Spleen (tissue), 11 donors: ENCODE data around the gene JCHAIN. TPM values are rescaled to one million over a fixed set of nuclear protein-coding genes. Genes with fewer than 3 reads are reported as not detected.

Source experiments
- DNase-seq: peaks from one replicate; pipeline ENCODE4 v3.0.0-alpha.2; 2020
- H3K27ac ChIP-seq, 8 donors: fragments of 200-600 bp; sonication (generic) in 7 of 8; 1 replicate in 4 of 8; 2 replicates in 4 of 8; pipeline versions ENCODE4 v1.5.0 to v1.8.0; 2016 to 2021; ENCODE audit warnings: inconsistent platforms in 4 of 8, mild to moderate bottlenecking in 4 of 8, moderate library complexity in 1 of 8
- H3K27me3 ChIP-seq, 7 donors: fragments of 200-600 bp; sonication (generic) in 6 of 7; replicated peaks in 1 of 7; 1 replicate in 4 of 7; 2 replicates in 3 of 7; pipeline versions ENCODE4 v1.5.0 to v1.8.0; 2016 to 2021; ENCODE audit warnings: inconsistent platforms in 3 of 7, mild to moderate bottlenecking in 1 of 7
- H3K36me3 ChIP-seq, 6 donors: fragments of 200-600 bp; sonication (generic) in 5 of 6; 1 replicate in 4 of 6; 2 replicates in 2 of 6; pipeline versions ENCODE4 v1.5.0 to v1.8.0; 2016 to 2021; ENCODE audit warnings: inconsistent platforms in 2 of 6
- H3K4me1 ChIP-seq, 6 donors: fragments of 200-600 bp; sonication (generic) in 5 of 6; 1 replicate in 3 of 6; 2 replicates in 3 of 6; pipeline versions ENCODE4 v1.5.0 to v1.8.0; 2016 to 2021; ENCODE audit warnings: inconsistent platforms in 3 of 6
- H3K4me3 ChIP-seq, 8 donors: fragments of 200-600 bp; sonication (generic) in 7 of 8; 1 replicate in 4 of 8; 2 replicates in 4 of 8; pipeline versions ENCODE4 v1.5.0 to v1.8.0; 2016 to 2021; ENCODE audit warnings: inconsistent platforms in 4 of 8, mild to moderate bottlenecking in 4 of 8, moderate library complexity in 2 of 8
- H3K9me3 ChIP-seq, 8 donors: fragments of 200-600 bp; sonication (generic) in 7 of 8; 1 replicate in 4 of 8; 2 replicates in 4 of 8; pipeline versions ENCODE4 v1.5.0 to v1.8.0; 2016 to 2021; ENCODE audit warnings: inconsistent platforms in 4 of 8
- POLR2A ChIP-seq, 3 donors: fragments of 450-650 bp; IDR thresholded peaks; one replicate each; pipeline ENCODE4 v1.5.1; 2017; ENCODE audit warnings: antibody characterized with exemption in 3 of 3, mild to moderate bottlenecking in 1 of 3
- POLR2AphosphoS5 ChIP-seq, 3 donors: sonication (generic); formaldehyde crosslinking; IDR thresholded peaks; one replicate each; pipeline ENCODE4 v1.5.1; 2017; ENCODE audit warnings: antibody characterized with exemption in 3 of 3
- WGBS, 5 donors: extraction: QIAGEN DNeasy Blood & Tissue Kit in 3 of 5; methylation state at CpG; one replicate each; pipeline versions ENCODE4 v1.1.5 to v1.1.7; 2013 to 2018; 5-methylcytosine and 5-hydroxymethylcytosine counted together
- intact Hi-C: fragments of 100-400 bp; cut with DNase I; formaldehyde crosslinking; loops from one replicate; pipeline ENCODE4 v1.15.0; 2023; ENCODE audit warnings: low total_unique reads
- polyA plus RNA-seq, 3 donors: library from polyadenylated mRNA; stranded (reverse); fragments of 200-250 nt; gene quantifications; one replicate each; pipeline ENCODE4 v1.2.1, GENCODE V29; 2013
- total RNA-seq, 7 donors: library from RNA; depleted of rRNA in 3 of 7; stranded (reverse); fragments of >200 nt in 3 of 7; fragmentation: NEBNext Ultra II Directional in 4 of 7; extraction: Animal tissue kit (Norgen Biotek cat#: 25700) in 4 of 7; gene quantifications; one replicate each; pipeline versions ENCODE4 v1.1.0 to v1.2.1, GENCODE V29; 2016 to 2021
- TF ChIP-seq, protein P1 (sequence below), 11 experiments: fragments of 200-600 bp in 7 of 11; fragments of 450-650 bp in 4 of 11; sonication (generic) in 4 of 11; IDR thresholded peaks in 8 of 11; conservative IDR thresholded peaks in 3 of 11; 1 replicate in 7 of 11; 2 replicates in 4 of 11; pipeline versions ENCODE4 v1.4.0 to v1.8.0; 2016 to 2021; ENCODE audit warnings: antibody characterized with exemption in 11 of 11, inconsistent platforms in 4 of 11, mild to moderate bottlenecking in 1 of 11
- donor health status: healthy with polysubstance abuse.
- donor health status: DM: no; HTN: no; CAD: no; lungs with moderate emphysema.
- donor health status: DM: no; HTN: no; CAD: no.
- donor health status: Bipolar disorder and iron deficiency.
- donor health status: healthy.
- donor health status: DM: no; HTN: no; CAD: no.
- donor health status: DM: yes; HTN: yes; CAD: no.

Gene JCHAIN
- total and polyA plus RNA-seq, 10 donors: 64.8 to 1,125 (median 383) TPM

DNA sequence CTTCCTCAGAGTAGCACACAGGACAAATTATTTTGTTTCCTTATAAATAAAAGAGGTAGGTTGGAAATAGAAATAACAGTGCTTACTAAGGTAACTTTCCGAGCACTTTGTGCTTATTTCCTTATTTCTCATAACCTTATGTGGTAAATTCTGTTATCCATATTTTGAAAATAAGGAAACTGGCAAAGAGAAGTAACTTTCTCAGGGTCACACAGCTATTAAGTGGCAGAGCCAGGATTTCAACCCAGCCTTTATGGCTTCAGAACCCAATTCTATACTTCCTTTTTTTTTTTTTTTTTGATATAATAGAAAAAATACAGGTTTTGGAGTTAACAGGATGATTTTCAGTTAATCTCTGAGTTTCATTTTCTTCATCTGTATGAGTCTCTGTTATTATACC lies 25.4 kb upstream of the JCHAIN start:
- no peaks in the 10 kb centered on the region for H3K27me3 ChIP-seq
- peak overlapping the region in 1 of 8 donors; percentile 84 for H3K4me3 ChIP-seq
- DNase-seq: no peak
- peaks cover 26 to 66% (median 49%) of the 10 kb centered on the region in 6 donors for H3K4me1 ChIP-seq
- TF ChIP-seq, protein P1, sequence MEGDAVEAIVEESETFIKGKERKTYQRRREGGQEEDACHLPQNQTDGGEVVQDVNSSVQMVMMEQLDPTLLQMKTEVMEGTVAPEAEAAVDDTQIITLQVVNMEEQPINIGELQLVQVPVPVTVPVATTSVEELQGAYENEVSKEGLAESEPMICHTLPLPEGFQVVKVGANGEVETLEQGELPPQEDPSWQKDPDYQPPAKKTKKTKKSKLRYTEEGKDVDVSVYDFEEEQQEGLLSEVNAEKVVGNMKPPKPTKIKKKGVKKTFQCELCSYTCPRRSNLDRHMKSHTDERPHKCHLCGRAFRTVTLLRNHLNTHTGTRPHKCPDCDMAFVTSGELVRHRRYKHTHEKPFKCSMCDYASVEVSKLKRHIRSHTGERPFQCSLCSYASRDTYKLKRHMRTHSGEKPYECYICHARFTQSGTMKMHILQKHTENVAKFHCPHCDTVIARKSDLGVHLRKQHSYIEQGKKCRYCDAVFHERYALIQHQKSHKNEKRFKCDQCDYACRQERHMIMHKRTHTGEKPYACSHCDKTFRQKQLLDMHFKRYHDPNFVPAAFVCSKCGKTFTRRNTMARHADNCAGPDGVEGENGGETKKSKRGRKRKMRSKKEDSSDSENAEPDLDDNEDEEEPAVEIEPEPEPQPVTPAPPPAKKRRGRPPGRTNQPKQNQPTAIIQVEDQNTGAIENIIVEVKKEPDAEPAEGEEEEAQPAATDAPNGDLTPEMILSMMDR (IDR thresholded peaks at IDR 0.05 in 8 of 11, conservative IDR thresholded peaks at IDR 0.05 in 3 of 11): no peak
- TF ChIP-seq POLR2AphosphoS5 (IDR thresholded peaks at IDR 0.05) (no peak), POLR2A (IDR thresholded peaks at IDR 0.05) (no peak)
- WGBS, 5 donors: 20 to 50% (median 42%) methylated on average over 1 of the region's 1 CpG
- intact Hi-C loops: no loop called here
- H3K27ac ChIP-seq: peak overlapping the region in 5 of 8 donors; percentile 13 to 68 (median 39)
- H3K9me3 ChIP-seq: no peaks in the 10 kb centered on the region
- peaks cover 0 to 32% (median 5%) of the 10 kb centered on the region in 6 donors for H3K36me3 ChIP-seq

DNA sequence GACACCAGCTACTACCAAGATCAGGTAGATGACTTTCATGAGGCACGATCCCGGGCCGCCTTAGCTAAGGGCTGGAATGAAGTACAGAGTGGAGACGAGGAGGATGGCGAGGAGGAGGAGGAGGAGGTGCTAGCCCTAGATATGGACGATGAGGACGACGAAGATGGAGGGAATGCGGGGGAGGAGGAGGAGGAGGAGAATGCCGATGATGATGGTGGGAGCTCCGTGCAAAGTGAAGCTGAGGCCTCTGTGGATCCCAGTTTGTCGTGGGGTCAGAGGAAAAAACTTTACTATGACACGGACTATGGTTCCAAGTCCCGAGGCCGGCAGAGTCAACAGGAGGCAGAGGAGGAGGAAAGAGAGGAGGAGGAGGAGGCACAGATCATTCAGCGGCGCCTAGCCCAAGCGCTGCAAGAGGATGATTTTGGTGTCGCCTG lies 22.5 kb upstream of the JCHAIN start:
- intact Hi-C loops: loop anchor here (10.0 kb wide), 1 partner anchor 306 kb away; the partner anchor contains the start of gene DCK
- Histone ChIP-seq H3K4me3 (peak overlapping the region; percentile 73 to 84 (median 82)), H3K36me3 (peaks cover 0 to 31% (median 5%) of the 10 kb centered on the region in 6 donors), H3K27ac (peak overlapping the region; percentile 89 to 99 (median 92)), H3K9me3 (no peaks in the 10 kb centered on the region), H3K4me1 (peaks cover 26 to 61% (median 49%) of the 10 kb centered on the region in 6 donors), H3K27me3 (no peaks in the 10 kb centered on the region)
- WGBS, 5 donors: 1 to 4% (median 2%) methylated on average over 19 of the region's 19 CpGs
- TF ChIP-seq POLR2AphosphoS5 (IDR thresholded peaks at IDR 0.05) (no peak), POLR2A (IDR thresholded peaks at IDR 0.05) (no peak)
- TF ChIP-seq, protein P1 (IDR thresholded peaks at IDR 0.05 in 8 of 11, conservative IDR thresholded peaks at IDR 0.05 in 3 of 11): no peak
- peak; percentile 75 for DNase-seq

DNA sequence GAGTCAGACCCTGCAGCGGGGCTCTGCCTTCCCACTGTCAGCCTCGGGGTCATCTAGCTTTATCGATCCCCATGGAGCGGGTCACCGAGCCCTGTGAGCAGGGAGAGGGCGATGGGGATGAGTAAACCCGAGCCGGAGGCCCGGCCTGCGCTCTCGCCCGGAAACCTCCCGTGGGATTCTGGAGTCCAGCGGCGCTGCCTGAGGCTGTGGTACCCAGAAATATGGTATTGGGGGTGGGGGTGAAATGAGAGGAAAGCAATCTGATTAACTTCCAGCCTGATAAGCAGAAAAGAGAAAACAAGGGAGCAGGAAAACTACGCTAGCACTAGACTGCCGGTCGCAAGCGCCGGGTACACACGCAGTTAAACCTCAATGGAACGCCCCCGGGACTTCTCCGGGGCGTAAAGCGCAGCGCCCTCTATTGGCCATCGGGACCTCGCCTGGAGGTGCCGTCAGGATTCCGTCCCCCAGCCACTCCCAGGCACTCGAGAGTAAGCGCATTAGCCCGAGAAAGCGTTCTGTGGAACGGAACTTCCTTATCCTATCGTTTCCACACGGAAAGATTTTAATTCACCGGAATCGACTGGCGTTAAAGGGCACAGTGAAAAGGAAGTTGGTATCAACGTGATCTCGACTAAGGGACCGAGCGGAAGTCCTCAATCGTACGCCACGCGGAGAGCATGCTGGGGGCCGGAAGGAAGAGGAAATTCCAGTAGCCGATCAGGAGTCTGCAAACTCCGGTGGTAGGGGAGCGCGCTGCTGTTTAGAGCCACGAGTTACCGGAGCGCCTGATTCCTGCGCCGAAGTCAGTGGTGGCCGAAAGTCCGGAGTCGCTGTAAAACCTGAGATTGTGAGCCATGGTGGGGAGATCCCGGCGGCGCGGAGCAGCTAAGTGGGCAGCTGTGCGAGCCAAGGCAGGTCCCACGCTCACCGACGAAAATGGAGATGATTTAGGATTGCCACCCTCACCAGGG lies 21.8 kb upstream of the JCHAIN start, which contains the start of gene UTP3:
Gene UTP3 (plus strand): TSS at position 712 of the 974 bp plus-strand sequence. CDS start 146 bp downstream, at position 858.
- no peaks in the 10 kb centered on the region for H3K9me3 ChIP-seq
- intact Hi-C loops: loop anchor here (10.0 kb wide), 1 partner anchor 307 kb away; the partner anchor contains the start of gene DCK
- peak; percentile 91 to 95 (median 93) for TF ChIP-seq POLR2AphosphoS5 (IDR thresholded peaks at IDR 0.05)
- TF ChIP-seq POLR2A (IDR thresholded peaks at IDR 0.05): peak in 1 of 3 donors; percentile 26
- TF ChIP-seq, protein P1 (IDR thresholded peaks at IDR 0.05 in 8 of 11, conservative IDR thresholded peaks at IDR 0.05 in 3 of 11): peak; percentile 83 to 99 (median 97)
- no peaks in the 10 kb centered on the region for H3K27me3 ChIP-seq
- peaks cover 26 to 56% (median 49%) of the 10 kb centered on the region in 6 donors for H3K4me1 ChIP-seq
- peaks cover 0 to 27% (median 5%) of the 10 kb centered on the region in 6 donors for H3K36me3 ChIP-seq
- WGBS, 5 donors: 0 to 1% (median 0%) methylated on average over 54 to 70 of the region's 70 CpGs
- H3K4me3 ChIP-seq: peak within 1 kb of the TSS; percentile 73 to 84 (median 82)
- peak; percentile 97 for DNase-seq
- peak within 1 kb of the TSS; percentile 89 to 99 (median 92) for H3K27ac ChIP-seq
